Testis (tissue), 3 donors: Measurements from ENCODE around the gene ELFN2. TPM values are rescaled to one million over a fixed set of nuclear protein-coding genes. Genes with fewer than 3 reads are reported as not detected.

Experiments used
- DNase-seq: peaks from one replicate; pipeline ENCODE4 v3.0.0-alpha.2; 2019
- H3K27ac ChIP-seq, 2 donors: fragments of 200-600 bp; sonication (generic); one replicate each; pipeline ENCODE4 v1.5.1; 2019
- H3K27me3 ChIP-seq: fragments of 200-600 bp; sonication (generic); one replicate; pipeline ENCODE4 v1.5.1; 2019
- H3K36me3 ChIP-seq: fragments of 200-600 bp; sonication (generic); one replicate; pipeline ENCODE4 v1.5.1; 2017; ENCODE audit warnings: low read depth; ENCODE audit errors: missing control alignments
- H3K4me1 ChIP-seq: fragments of 200-600 bp; sonication (generic); one replicate; pipeline ENCODE4 v1.5.1; 2019
- H3K4me3 ChIP-seq, 2 donors: fragments of 200-600 bp; sonication (generic); one replicate each; pipeline ENCODE4 v1.5.1; 2017 to 2019
- H3K9me3 ChIP-seq: fragments of 200-600 bp; sonication (generic); one replicate; pipeline ENCODE4 v1.5.1; 2017
- CTCF ChIP-seq, 3 experiments: fragments of 450-650 bp in 2 of 3; fragments of 200-600 bp in 1 of 3; sonication (generic) in 1 of 3; IDR thresholded peaks; one replicate each; pipeline ENCODE4 v1.5.1; 2016 to 2019; ENCODE audit warnings: antibody characterized with exemption in 3 of 3, mild to moderate bottlenecking in 2 of 3, moderate library complexity in 1 of 3
- POLR2A ChIP-seq: fragments of 450-650 bp; IDR thresholded peaks from one replicate; pipeline ENCODE4 v1.6.1; 2017; ENCODE audit warnings: antibody characterized with exemption, mild to moderate bottlenecking, moderate library complexity
- WGBS, 2 donors: methylation state at CpG; one replicate each; pipeline ENCODE4 v1.1.5; 2018; 5-methylcytosine and 5-hydroxymethylcytosine counted together
- intact Hi-C: fragments of 100-400 bp; cut with DNase I; formaldehyde crosslinking; loops from one replicate; pipeline ENCODE4 v1.15.1; 2023; ENCODE audit warnings: low total_unique reads
- polyA plus RNA-seq: library from polyadenylated mRNA; stranded (reverse); fragments of 350-450 nt; fragmentation: Illumina TruSeq; extraction: RNeasy Lipid Tissue Mini Kit (QIAGEN cat#74804); gene quantifications from one replicate; pipeline ENCODE4 v1.2.3, GENCODE V29; 2014; ENCODE audit warnings: low read depth, low replicate concordance; ENCODE audit not compliant: insufficient read depth
- total RNA-seq, 2 donors: library from RNA; depleted of rRNA; stranded (reverse); fragments of >200 nt; gene quantifications; one replicate each; pipeline ENCODE4 v1.2.3, GENCODE V29; 2016

ELFN2 gene
- total and polyA plus RNA-seq, 3 donors from 2014 or later = 4.8 to 5.7 (median 5.3) TPM

GRCh38 chr22:37428649-37429586 is 1.6 kb upstream of the ELFN2 start:
- 41 to 53% methylated on average over 8 to 15 of the region's 15 CpGs for WGBS, 2 donors
- Histone ChIP-seq H3K4me3 (no peak overlapping the region), H3K9me3 (no peaks in the 10 kb centered on the region), H3K36me3 (no peaks in the 10 kb centered on the region), H3K4me1 (peaks cover 5% of the 10 kb centered on the region), H3K27ac (no peak overlapping the region), H3K27me3 (no peaks in the 10 kb centered on the region)
- peak; percentile 38 for DNase-seq
- peak; percentile 27 to 61 (median 33) for TF ChIP-seq CTCF (IDR thresholded peaks at IDR 0.05)
- TF ChIP-seq POLR2A = no peak
- intact Hi-C loops = loop anchor here (10.0 kb wide), 1 partner anchor 114 kb away; no protein-coding TSS in a partner anchor

DNA sequence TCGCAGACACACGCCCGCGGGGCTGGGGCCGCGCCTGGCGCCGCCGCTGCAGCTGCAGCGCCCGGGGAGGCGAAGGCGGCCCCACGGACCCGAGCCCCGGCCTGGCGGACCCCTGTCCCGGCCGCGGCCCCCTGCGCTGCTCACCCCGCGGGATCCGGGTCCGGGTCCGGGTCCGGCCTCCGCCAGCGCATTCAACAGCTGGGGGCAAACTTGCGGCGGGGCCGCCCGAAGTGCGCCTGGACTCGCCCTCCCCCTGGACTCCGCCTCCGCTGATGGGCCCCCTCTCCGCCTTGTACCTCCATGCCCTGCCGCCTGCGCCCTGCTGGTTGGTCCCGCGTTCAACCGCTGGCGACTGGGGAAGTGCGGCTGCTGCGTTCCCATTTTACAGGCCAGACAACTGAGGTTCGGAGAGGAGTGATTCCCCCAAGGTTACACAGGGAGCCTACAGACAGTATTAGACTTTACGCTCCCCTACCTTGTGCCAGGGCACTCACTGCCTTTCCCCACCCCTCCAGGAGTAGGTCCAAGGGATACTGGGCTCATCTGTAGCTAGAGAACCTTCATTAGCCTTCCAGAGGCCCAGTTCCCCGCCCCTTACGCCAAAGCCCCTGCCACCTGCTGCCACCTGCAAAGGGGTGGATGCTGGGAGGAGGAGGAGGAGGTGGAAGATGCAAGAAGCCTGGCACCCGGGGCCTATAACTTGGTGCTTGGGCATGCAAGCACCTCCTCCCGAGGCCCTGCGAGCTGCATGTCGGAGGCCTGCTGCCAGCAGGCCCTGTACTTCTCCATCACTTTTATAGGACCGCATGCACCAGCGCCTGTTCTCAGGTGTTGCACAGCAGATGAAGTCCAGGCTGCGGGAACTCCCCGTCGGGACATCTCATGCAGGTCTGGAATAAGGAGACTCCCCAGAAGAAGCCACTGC is 694 bp upstream of the ELFN2 start:
- TF ChIP-seq POLR2A = no peak
- no peak for TF ChIP-seq CTCF (IDR thresholded peaks at IDR 0.05)
- H3K9me3 ChIP-seq = no peaks in the 10 kb centered on the region
- H3K4me1 ChIP-seq = peaks cover 5% of the 10 kb centered on the region
- WGBS, 2 donors = 12 to 51% methylated on average over 7 to 58 of the region's 59 CpGs
- no peak for DNase-seq
- H3K4me3 ChIP-seq = peak overlapping the region in 1 of 2 donors; percentile 36
- H3K27me3 ChIP-seq = no peaks in the 10 kb centered on the region
- intact Hi-C loops = loop anchor here (10.0 kb wide), 1 partner anchor 113 kb away; no protein-coding TSS in a partner anchor
- no peak overlapping the region for H3K27ac ChIP-seq
- H3K36me3 ChIP-seq = no peaks in the 10 kb centered on the region

DNA sequence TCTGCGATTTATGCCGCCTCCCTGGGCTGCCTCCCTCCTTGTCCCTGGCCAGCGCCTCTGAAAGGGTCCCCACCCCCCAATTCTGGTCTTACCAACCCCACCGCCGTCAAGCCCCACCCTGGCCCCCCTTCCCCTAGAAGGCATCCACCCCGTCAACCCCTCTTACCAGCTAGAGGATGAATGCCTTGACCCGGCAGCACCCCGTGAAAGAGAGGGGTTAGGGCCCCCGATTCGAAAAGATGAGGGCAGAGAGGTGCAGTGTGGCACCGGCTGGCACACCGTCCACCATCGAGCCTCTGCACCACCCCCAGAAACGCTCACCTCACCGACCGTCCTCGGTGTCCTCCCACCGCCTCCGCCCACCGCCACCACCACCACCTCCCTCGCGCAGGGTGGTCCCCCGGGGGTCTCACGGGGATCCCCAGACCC is 559 bp downstream of the ELFN2 start:
- peak overlapping the region in 1 of 2 donors; percentile 44 for H3K4me3 ChIP-seq
- no peak for DNase-seq
- H3K4me1 ChIP-seq = peaks cover 5% of the 10 kb centered on the region
- H3K9me3 ChIP-seq = no peaks in the 10 kb centered on the region
- no peaks in the 10 kb centered on the region for H3K27me3 ChIP-seq
- H3K36me3 ChIP-seq = no peaks in the 10 kb centered on the region
- 0 to 1% methylated on average over 2 to 21 of the region's 24 CpGs for WGBS, 2 donors
- H3K27ac ChIP-seq = no peak overlapping the region
- intact Hi-C loops = loop anchor here (10.0 kb wide), 1 partner anchor 112 kb away; no protein-coding TSS in a partner anchor
- TF ChIP-seq POLR2A (no peak), CTCF (IDR thresholded peaks at IDR 0.05) (no peak)

DNA sequence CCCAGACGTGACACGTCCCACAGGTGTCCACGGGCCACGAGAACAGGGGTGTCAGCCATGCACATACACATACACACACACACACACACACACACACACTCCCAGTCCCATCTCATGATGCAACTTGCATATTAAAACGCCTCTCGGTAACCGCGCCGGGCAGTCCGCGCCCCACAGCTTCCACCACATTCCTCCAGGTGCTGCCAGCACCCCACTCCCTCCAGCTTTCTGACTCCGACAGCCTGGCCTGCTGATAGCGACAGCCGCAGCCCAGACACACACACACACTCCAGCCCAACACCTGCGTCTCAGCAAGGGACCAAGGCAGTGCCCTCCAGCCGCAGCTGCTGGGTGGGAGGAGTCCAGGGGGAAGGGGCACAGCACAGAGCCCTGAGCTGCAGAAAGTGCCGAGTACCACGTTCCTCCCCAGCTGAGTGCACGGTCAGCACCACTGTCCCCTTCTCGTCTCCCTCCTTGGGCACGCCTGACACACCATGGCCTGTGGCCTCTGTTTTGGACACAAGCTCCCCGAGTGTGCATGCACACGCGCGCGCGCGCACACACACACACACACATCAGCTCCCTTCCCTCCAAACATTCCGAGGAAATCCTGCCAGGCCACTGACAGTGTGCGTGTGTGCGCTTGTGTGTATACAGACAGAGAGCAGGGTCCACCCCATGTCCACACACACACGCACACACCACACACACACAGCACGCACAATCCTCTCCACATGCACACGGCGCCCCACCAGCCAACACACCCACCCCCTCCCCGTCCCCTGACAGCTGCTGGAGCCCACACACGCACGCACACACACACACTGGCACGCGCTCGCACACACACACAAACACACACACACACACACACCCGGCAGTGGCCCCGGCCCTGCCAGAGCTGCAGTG is 1.2 kb downstream of the ELFN2 start:
- H3K4me3 ChIP-seq = no peak overlapping the region
- intact Hi-C loops = loop anchor here (10.0 kb wide), 1 partner anchor 111 kb away; no protein-coding TSS in a partner anchor
- 27 to 33% methylated on average over 19 to 43 of the region's 43 CpGs for whole genome bisulfite sequencing, 2 donors
- H3K4me1 ChIP-seq = peaks cover 5% of the 10 kb centered on the region
- TF ChIP-seq CTCF (IDR thresholded peaks at IDR 0.05) = no peak
- H3K27me3 ChIP-seq = no peaks in the 10 kb centered on the region
- no peaks in the 10 kb centered on the region for H3K9me3 ChIP-seq
- H3K36me3 ChIP-seq = no peaks in the 10 kb centered on the region
- no peak overlapping the region for H3K27ac ChIP-seq
- no peak for DNase-seq
